Colon (tissue), 2 donors: ENCODE results near the gene TBK1.

ENCODE experiments used
- FAIRE-seq: peaks from 2 replicates; lab custom pipeline; 2012; peaks lifted over from hg19 to GRCh38; lab: Jason Lieb, UNC
- donor health status: control.
- donor health status: control.

The TBK1 gene

GRCh38 chr12:64452559-64453329, 824 bp downstream of the TBK1 start:
- FAIRE-seq = no peak

GRCh38 chr12:64455506-64455905, 3.6 kb downstream of the TBK1 start:
- FAIRE-seq = no peak

- FAIRE-seq = no peak
These were observed 4.2 kb downstream of the TBK1 start for GRCh38 chr12:64456119-64456518.

GRCh38 chr12:64457032-64457431, 5.1 kb downstream of the TBK1 start:
- no peak for FAIRE-seq

DNA sequence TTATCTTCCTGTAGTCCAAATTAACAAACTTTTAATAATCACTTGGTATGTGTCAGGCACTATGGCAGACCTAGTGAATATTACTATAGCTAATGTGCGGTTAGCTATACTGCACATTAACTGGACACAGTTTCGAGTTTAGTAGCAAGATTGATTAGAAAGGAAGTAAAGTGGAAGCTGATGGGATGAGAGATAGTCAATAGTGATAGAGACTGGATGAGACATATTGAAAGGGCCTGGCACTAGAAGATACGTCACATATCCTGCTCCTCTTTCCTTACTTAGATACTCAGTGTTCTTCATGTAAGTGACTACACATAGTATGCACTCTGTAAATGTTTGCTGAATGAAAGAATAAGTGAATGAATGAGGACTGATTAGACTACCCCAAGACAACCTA, 5.5 kb downstream of the TBK1 start:
- no peak for FAIRE-seq

DNA sequence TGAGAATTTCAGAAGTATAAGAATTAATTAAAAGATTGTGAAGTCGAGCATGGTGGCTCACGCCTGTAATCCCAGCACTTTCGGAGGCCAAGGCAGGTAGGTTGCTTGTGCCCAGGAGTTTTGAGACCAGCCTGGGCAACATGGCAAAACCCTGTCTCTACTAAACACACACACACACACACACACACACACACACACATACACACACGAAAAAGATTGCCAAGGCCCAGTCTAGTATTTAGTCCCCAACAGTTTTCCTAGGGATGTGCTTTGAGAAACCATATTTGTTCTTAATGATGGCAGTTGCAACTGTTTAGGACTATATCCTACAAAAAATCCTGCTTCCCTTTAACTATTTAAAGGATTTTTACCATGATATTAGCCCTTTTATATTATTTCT, 6.0 kb downstream of the TBK1 start:
- FAIRE-seq = no peak

DNA sequence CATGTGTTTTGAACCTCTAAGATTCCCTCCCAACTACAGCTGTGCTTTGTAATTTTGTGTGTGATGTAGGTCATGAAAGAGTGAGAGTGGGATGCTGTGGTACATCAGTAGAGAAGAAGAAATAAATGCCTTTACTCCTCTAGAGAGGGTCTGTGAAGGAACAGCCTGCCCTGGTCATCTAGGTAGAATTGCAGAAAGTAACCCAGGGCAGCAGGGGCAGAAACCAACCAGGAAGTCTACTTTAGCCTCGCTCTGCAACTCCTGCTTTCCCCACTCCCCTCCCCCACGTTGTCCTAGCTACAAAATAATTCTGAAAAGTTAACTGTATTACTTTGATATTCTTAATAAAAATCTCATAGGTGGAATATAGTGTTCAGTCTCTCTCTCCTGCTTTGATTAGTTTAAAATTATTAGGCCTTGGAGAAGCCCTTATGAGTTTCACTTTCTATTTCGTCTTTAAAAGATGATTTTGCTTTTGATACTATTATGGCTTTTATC, 7.5 kb downstream of the TBK1 start:
- no peak for FAIRE-seq

DNA sequence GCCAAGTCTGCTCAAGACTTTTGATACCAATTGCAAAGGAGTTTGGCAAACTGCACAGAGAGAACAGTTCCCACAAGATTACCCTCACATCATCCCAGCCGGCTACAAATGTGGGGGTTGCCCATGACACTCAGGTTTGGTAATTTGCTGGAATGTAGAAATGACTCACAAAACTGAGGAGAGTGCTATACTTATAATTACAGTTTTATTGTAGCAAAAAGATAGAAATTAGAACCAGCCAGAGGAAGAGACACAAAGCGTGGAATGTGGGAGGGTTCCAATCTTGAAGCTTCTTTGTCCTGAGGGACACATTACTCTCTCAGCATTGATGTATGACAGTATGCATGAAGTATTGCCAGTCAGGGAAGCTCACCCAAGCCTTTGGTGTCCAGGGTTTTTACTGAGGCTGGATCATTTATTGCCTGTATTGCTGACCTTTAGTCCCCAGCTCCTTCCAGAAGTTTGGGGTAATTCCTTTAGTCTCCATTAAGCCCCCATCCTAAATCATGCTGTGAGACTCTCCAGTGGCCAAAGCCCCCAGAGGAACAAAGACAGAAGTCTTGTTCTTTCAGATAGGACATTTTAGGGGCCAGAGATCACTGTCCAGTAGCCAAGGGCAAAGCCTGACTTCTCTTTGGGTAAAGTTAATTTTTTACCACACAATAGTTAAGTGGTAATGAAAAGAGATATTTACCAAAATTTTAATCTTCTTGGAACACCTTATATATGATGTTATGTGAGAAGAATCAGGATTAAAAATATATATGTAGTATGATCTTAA, 9.9 kb downstream of the TBK1 start:
- no peak for FAIRE-seq

GRCh38 chr12:64466178-64466577, 14.3 kb downstream of the TBK1 start:
- FAIRE-seq = no peak

GRCh38 chr12:64468966-64469365, 17.0 kb downstream of the TBK1 start:
- no peak for FAIRE-seq

GRCh38 chr12:64469455-64470142, 17.7 kb downstream of the TBK1 start:
- no peak for FAIRE-seq

GRCh38 chr12:64470495-64470894, 18.6 kb downstream of the TBK1 start:
- no peak for FAIRE-seq

- no peak for FAIRE-seq
These were observed 21.3 kb downstream of the TBK1 start for GRCh38 chr12:64473176-64473575.

- no peak for FAIRE-seq
These were observed 23.6 kb downstream of the TBK1 start for GRCh38 chr12:64475518-64475917.

DNA sequence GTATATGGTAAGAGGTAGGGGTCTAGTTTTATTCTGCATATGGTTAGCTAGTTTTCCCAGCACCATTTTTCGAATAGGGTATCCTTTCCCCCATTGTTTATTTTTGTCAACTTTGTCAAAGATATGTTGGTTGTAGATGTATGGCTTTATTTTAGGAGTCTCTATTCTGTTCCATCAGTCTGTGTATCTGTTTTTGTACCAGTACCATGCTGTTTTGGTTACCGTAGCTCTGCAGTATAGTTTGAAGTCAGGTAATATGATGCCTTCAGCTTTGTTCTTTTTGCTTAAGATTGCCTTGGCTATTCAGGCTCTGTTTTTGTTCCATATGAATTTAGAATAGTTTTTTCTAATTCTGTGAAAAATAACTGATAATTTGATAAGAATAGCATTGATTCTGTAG, 24.9 kb downstream of the TBK1 start:
- no peak for FAIRE-seq

- no peak for FAIRE-seq
These were observed 26.7 kb downstream of the TBK1 start for GRCh38 chr12:64478661-64479060.

- no peak for FAIRE-seq
These were observed 28.2 kb downstream of the TBK1 start for GRCh38 chr12:64480148-64480547.

DNA sequence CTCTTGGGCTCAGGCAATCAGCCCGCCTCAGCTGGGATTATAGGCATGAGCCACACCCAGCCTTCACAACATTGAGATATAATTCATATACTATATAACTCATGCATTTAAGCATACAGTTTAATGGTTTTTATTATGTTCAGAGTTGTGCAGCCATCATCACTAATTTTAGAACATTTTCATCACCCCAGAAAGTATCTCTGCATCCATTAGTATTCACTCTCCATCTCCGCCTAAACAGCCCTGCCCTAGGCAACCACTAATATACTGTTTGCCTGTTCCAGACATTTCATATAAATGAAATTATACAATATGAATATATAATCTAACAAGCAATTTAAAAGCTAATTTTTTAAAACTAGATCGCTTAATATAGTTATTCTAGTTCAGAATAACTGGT, 34.7 kb downstream of the TBK1 start:
- FAIRE-seq = no peak

DNA sequence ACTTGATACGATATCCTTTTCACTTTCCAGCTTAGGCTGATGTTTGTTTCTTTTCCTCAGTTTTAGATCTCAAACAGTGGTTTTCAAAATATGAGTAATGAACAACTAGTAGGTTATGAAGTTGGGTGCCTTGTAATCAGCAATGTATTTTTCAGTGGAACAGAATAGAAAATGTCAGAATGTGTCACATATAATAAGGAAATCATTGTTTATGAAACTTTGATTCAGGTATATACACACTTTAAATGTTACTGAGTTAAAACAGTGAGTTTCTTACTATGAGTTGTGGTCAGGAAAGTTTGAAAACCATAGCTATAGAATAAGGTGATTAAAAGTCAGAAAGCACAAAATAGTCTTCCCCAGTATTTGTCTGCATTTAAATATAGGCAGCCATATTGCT, 39.8 kb downstream of the TBK1 start:
- no peak for FAIRE-seq

DNA sequence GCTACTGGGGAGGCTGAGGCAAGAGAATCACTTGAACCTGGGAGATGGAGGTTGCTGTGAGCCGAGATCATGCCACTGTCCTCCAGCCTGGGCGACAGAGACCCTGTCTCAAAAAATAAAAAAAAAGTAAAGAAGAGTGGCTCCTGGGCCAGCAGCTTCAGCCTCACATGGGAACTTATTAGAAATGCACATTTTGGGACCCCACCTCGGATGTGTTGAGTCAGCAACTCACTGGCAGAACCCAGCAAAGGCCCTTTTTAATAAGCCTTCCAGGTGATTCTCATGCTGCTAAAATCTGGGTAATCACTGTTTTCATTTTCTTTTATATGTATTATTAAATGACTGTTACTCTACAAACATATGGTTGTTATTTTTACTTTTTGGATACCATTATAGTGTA, 41.6 kb downstream of the TBK1 start:
- no peak for FAIRE-seq

GRCh38 chr12:64494998-64495729, 43.2 kb downstream of the TBK1 start:
- no peak for FAIRE-seq

- no peak for FAIRE-seq
These were observed 45.0 kb downstream of the TBK1 start for GRCh38 chr12:64496839-64497400.
